GM23338 (cell line): ENCODE data around the gene COL8A1. TPM values are rescaled to one million over a fixed set of nuclear protein-coding genes. Genes with fewer than 3 reads are reported as not detected.

Experiments used
- ATAC-seq: fragments of 200-7000 bp; cut with Tn5 transposase; 3 replicates; pipeline ENCODE4 v1.9.1; 2020
- DNase-seq: peaks from one replicate; pipeline ENCODE4 v3.0.0-alpha.2; 2015; ENCODE audit warnings: low spot score
- H2AFZ ChIP-seq: fragments of 200-600 bp; sonication (generic); 2 replicates; pipeline ENCODE4 v1.8.0; 2016; ENCODE audit warnings: antibody characterized with exemption, mild to moderate bottlenecking, moderate library complexity
- H3F3A ChIP-seq: fragments of 200-600 bp; sonication (generic); replicated peaks from 2 replicates; pipeline ENCODE4 v1.8.0; 2017; ENCODE audit warnings: antibody characterized with exemption, mixed run types, low read depth
- H3K27ac ChIP-seq: fragments of 200-600 bp; sonication (generic); 2 replicates; pipeline ENCODE4 v1.6.1; 2016; ENCODE audit warnings: low read depth
- H3K27me3 ChIP-seq: fragments of 200-600 bp; sonication (generic); 2 replicates; pipeline ENCODE4 v1.8.0; 2016; ENCODE audit warnings: mild to moderate bottlenecking, mixed run types, moderate library complexity; ENCODE audit not compliant: insufficient read depth
- H3K36me3 ChIP-seq: fragments of 200-600 bp; sonication (generic); 2 replicates; pipeline ENCODE4 v1.8.0; 2016; ENCODE audit warnings: mild to moderate bottlenecking; ENCODE audit not compliant: insufficient read depth
- H3K4me1 ChIP-seq: fragments of 200-600 bp; sonication (generic); 2 replicates; pipeline ENCODE4 v1.8.0; 2016; ENCODE audit warnings: mild to moderate bottlenecking, moderate library complexity; ENCODE audit not compliant: insufficient read depth
- H3K4me2 ChIP-seq: fragments of 200-600 bp; sonication (generic); 2 replicates; pipeline ENCODE4 v1.7.1; 2017; ENCODE audit warnings: mixed run types
- H3K4me3 ChIP-seq: fragments of 200-600 bp; sonication (generic); 2 replicates; pipeline ENCODE4 v1.6.1; 2016; ENCODE audit warnings: mixed run types
- H3K79me2 ChIP-seq: fragments of 200-600 bp; sonication (generic); replicated peaks from 2 replicates; pipeline ENCODE4 v1.8.0; 2017; ENCODE audit warnings: mild to moderate bottlenecking; ENCODE audit not compliant: insufficient read depth
- H3K9me2 ChIP-seq: fragments of 200-600 bp; sonication (generic); 2 replicates; pipeline ENCODE4 v1.8.0; 2017; ENCODE audit not compliant: insufficient read depth
- H4K20me1 ChIP-seq: fragments of 200-600 bp; sonication (generic); replicated peaks from 2 replicates; pipeline ENCODE4 v1.8.0; 2017; ENCODE audit warnings: mild to moderate bottlenecking; ENCODE audit not compliant: insufficient read depth
- H3K27ac Mint-ChIP-seq: 2 replicates; pipeline ENCODE4 v1.8.0; 2020; ENCODE audit warnings: inconsistent platforms, mild to moderate bottlenecking, moderate library complexity, mixed read lengths
- H3K27me3 Mint-ChIP-seq: 3 replicates; pipeline ENCODE4 v1.8.0; 2022; ENCODE audit warnings: low read depth, mild to moderate bottlenecking, moderate library complexity, mixed read lengths, inconsistent platforms; ENCODE audit not compliant: insufficient read depth, poor library complexity
- H3K36me3 Mint-ChIP-seq: 3 replicates; pipeline ENCODE4 v1.8.0; 2021; ENCODE audit warnings: low read depth, mild to moderate bottlenecking, inconsistent platforms, moderate library complexity, mixed read lengths
- H3K4me1 Mint-ChIP-seq: 3 replicates; pipeline ENCODE4 v1.8.0; 2020; ENCODE audit warnings: mild to moderate bottlenecking, inconsistent platforms, mixed read lengths
- H3K4me3 Mint-ChIP-seq: 3 replicates; pipeline ENCODE4 v1.8.0; 2021; ENCODE audit warnings: moderate library complexity, mild to moderate bottlenecking, inconsistent platforms, mixed read lengths
- H3K9me3 Mint-ChIP-seq: 3 replicates; pipeline ENCODE4 v1.8.0; 2020; ENCODE audit warnings: moderate library complexity, mild to moderate bottlenecking, inconsistent platforms, mixed read lengths
- CREB1 ChIP-seq: fragments of 250-450 bp; sonication (Bioruptor Pico); IDR thresholded peaks from 2 replicates; pipeline ENCODE4 v1.5.0; 2020; ENCODE audit warnings: low read depth, mild to moderate bottlenecking, moderate library complexity
- CTCF ChIP-seq, 2 experiments: fragments of 200-600 bp in 1 of 2; sonication (generic) in 1 of 2; conservative IDR thresholded peaks; 2 replicates each; pipeline versions ENCODE4 v1.5.1 to v1.6.1; 2016 to 2017; ENCODE audit warnings: antibody characterized with exemption in 2 of 2, low read depth in 2 of 2, mild to moderate bottlenecking in 2 of 2, moderate library complexity in 1 of 2
- ETS1 ChIP-seq: IDR thresholded peaks from 2 replicates; pipeline ENCODE4 v1.6.1; 2016; ENCODE audit warnings: antibody characterized with exemption
- EZH2 ChIP-seq: fragments of 200-600 bp; sonication (generic); IDR thresholded peaks from one replicate; pipeline ENCODE4 v1.8.0; 2017; ENCODE audit warnings: antibody characterized with exemption, mild to moderate bottlenecking, low read depth; ENCODE audit not compliant: unreplicated experiment
- EZH2phosphoT487 ChIP-seq: fragments of 200-600 bp; sonication (generic); IDR thresholded peaks from one replicate; pipeline ENCODE4 v1.8.1; 2018; ENCODE audit warnings: antibody characterized with exemption; ENCODE audit not compliant: unreplicated experiment
- JUNB ChIP-seq: IDR thresholded peaks from one replicate; pipeline ENCODE4 v1.6.1; 2016; ENCODE audit warnings: antibody characterized with exemption; ENCODE audit not compliant: unreplicated experiment
- NANOG ChIP-seq: IDR thresholded peaks from 2 replicates; pipeline ENCODE4 v1.6.1; 2016; ENCODE audit warnings: antibody characterized with exemption, borderline replicate concordance
- POLR2AphosphoS5 ChIP-seq: IDR thresholded peaks from 2 replicates; pipeline ENCODE4 v1.6.1; 2016; ENCODE audit warnings: antibody characterized with exemption, low read depth
- REST ChIP-seq: IDR thresholded peaks from one replicate; pipeline ENCODE4 v1.6.1; 2018; ENCODE audit warnings: antibody characterized with exemption; ENCODE audit not compliant: unreplicated experiment
- STAT1 ChIP-seq: IDR thresholded peaks from one replicate; pipeline ENCODE4 v1.6.1; 2016; ENCODE audit warnings: antibody characterized with exemption; ENCODE audit not compliant: unreplicated experiment
- ZNF114 ChIP-seq: fragments of 250-450 bp; sonication (Bioruptor Pico); IDR thresholded peaks from 2 replicates; pipeline ENCODE4 v1.5.0; 2020; ENCODE audit warnings: mild to moderate bottlenecking, moderate library complexity
- ZNF331 ChIP-seq: fragments of 250-450 bp; sonication (Bioruptor Pico); IDR thresholded peaks from 2 replicates; pipeline ENCODE4 v1.5.0; 2020; ENCODE audit warnings: low read depth, mild to moderate bottlenecking, moderate library complexity
- ZNF462 ChIP-seq: fragments of 250-450 bp; sonication (Bioruptor Pico); IDR thresholded peaks from 2 replicates; pipeline ENCODE4 v1.5.0; 2020; ENCODE audit warnings: mild to moderate bottlenecking, moderate library complexity
- polyA plus RNA-seq: library from polyadenylated mRNA; unstranded; fragments of >200 nt; fragmentation: Nextera tagmentation; extraction: Ambion mirVana; gene quantifications from 2 replicates; pipeline ENCODE4 v1.2.1, GENCODE V29; 2016
- total RNA-seq: library from RNA; depleted of rRNA; stranded (reverse); fragments of >200 nt; shearing (Covaris generic); gene quantifications from 2 replicates; pipeline ENCODE4 v1.2.3, GENCODE V29; 2014

Gene COL8A1
- total and polyA plus RNA-seq, 2 experiments from 2014 or later: 0.26 to 0.97 TPM

- no peaks in the 10 kb centered on the region for H3K9me3 Mint-ChIP-seq
- no peak for TF ChIP-seq EZH2phosphoT487
- TF ChIP-seq ZNF331: no peak
- no peak for TF ChIP-seq ZNF462
- no peak for TF ChIP-seq STAT1
- no peak for TF ChIP-seq CREB1 (CRISPR knock-in tag)
- TF ChIP-seq ETS1: no peak
- no peak for TF ChIP-seq EZH2
- no peak for TF ChIP-seq ZNF114
- no peak for TF ChIP-seq CTCF (conservative IDR thresholded peaks at IDR 0.05; ENCODE audit: low read depth in 2 of 2)
- TF ChIP-seq JUNB: no peak
- no peak for TF ChIP-seq NANOG
- no peak for TF ChIP-seq POLR2AphosphoS5
- no peak for TF ChIP-seq REST
- peaks cover 34% of the 10 kb centered on the region for H3K4me1 Mint-ChIP-seq
- peak overlapping the region; percentile 70 for H3K27ac Mint-ChIP-seq
- H3K27ac ChIP-seq: no peak overlapping the region
- H3K4me3 ChIP-seq: no peak overlapping the region
- DNase-seq (peak; percentile 52), ATAC-seq (no peak)
- no peaks in the 10 kb centered on the region for H4K20me1 ChIP-seq
- H3K4me1 ChIP-seq: peaks cover 6% of the 10 kb centered on the region
- H3K4me2 ChIP-seq: no peak overlapping the region
- no peaks in the 10 kb centered on the region for H3K36me3 ChIP-seq
- H3K9me2 ChIP-seq: no peaks in the 10 kb centered on the region; the same call in 1 of the 2 replicates
- no peak overlapping the region for H3K4me3 Mint-ChIP-seq
- H3K36me3 Mint-ChIP-seq: no peaks in the 10 kb centered on the region
- no peaks in the 10 kb centered on the region for H3F3A ChIP-seq
- H3K27me3 Mint-ChIP-seq: peaks cover 3% of the 10 kb centered on the region
- H2AFZ ChIP-seq: no peak overlapping the region
- H3K27me3 ChIP-seq: no peaks in the 10 kb centered on the region
- H3K79me2 ChIP-seq: peaks cover 57% of the 10 kb centered on the region
Measured at GRCh38 chr3:99846477-99847160, 208.2 kb downstream of the COL8A1 start.
